Suprapubic skin (tissue), 4 donors: ENCODE results near the gene TOR1B. TPM values are rescaled to one million over a fixed set of nuclear protein-coding genes. Genes with fewer than 3 reads are reported as not detected.

Experiments used
- DNase-seq, 2 donors: peaks; one replicate each; pipeline ENCODE4 v3.0.0-alpha.2; 2019; ENCODE audit warnings: low spot score in 2 of 2
- H3K27ac ChIP-seq: fragments of 200-600 bp; sonication (generic); one replicate; pipeline ENCODE4 v1.5.1; 2019
- H3K27me3 ChIP-seq: fragments of 200-600 bp; sonication (generic); one replicate; pipeline ENCODE4 v1.5.1; 2019
- H3K36me3 ChIP-seq: fragments of 200-600 bp; sonication (generic); one replicate; pipeline ENCODE4 v1.5.1; 2019
- H3K4me1 ChIP-seq: fragments of 200-600 bp; sonication (generic); one replicate; pipeline ENCODE4 v1.5.1; 2019
- H3K4me3 ChIP-seq: fragments of 200-600 bp; sonication (generic); one replicate; pipeline ENCODE4 v1.5.1; 2019; ENCODE audit warnings: mild to moderate bottlenecking
- H3K9me3 ChIP-seq: fragments of 200-600 bp; sonication (generic); one replicate; pipeline ENCODE4 v1.5.1; 2019
- CTCF ChIP-seq, 2 donors: fragments of 200-600 bp in 1 of 2; fragments of 450-650 bp in 1 of 2; sonication (generic) in 1 of 2; IDR thresholded peaks; one replicate each; pipeline ENCODE4 v1.5.1; 2016 to 2019; ENCODE audit warnings: antibody characterized with exemption in 2 of 2, mild to moderate bottlenecking in 1 of 2, moderate library complexity in 1 of 2
- EP300 ChIP-seq: sonication (generic); formaldehyde crosslinking; IDR thresholded peaks from one replicate; pipeline ENCODE4 v1.6.1; 2017; ENCODE audit warnings: antibody characterized with exemption
- POLR2A ChIP-seq, 2 donors: fragments of 450-650 bp; IDR thresholded peaks; one replicate each; pipeline ENCODE4 v1.6.1; 2017; ENCODE audit warnings: antibody characterized with exemption in 2 of 2, mild to moderate bottlenecking in 2 of 2, moderate library complexity in 2 of 2
- POLR2AphosphoS5 ChIP-seq, 3 donors: sonication (generic); formaldehyde crosslinking; IDR thresholded peaks; one replicate each; pipeline ENCODE4 v1.6.1; 2017; ENCODE audit warnings: antibody characterized with exemption in 3 of 3
- WGBS: methylation state at CpG from one replicate; pipeline ENCODE4 v1.1.5; 2018; 5-methylcytosine and 5-hydroxymethylcytosine counted together
- total RNA-seq, 4 donors: library from RNA; depleted of rRNA; stranded (reverse); fragments of >200 nt; gene quantifications; one replicate each; pipeline ENCODE4 v1.1.0, GENCODE V29; 2016

Gene TOR1B
- 10 to 100 TPM; 18.0 to 24.5 (median 20.8) TPM for total RNA-seq

- H3K4me1 ChIP-seq: peaks cover 16% of the 10 kb centered on the region
- peak within 1 kb of the TSS; percentile 98 for H3K4me3 ChIP-seq
- H3K27me3 ChIP-seq: no peaks in the 10 kb centered on the region
- peak; percentile 96 to 97 for DNase-seq
- no peak for TF ChIP-seq CTCF (IDR thresholded peaks at IDR 0.05)
- no peak for TF ChIP-seq EP300
- TF ChIP-seq POLR2A (IDR thresholded peaks at IDR 0.05): peak in 1 of 2 donors; percentile 45
- peak in 2 of 3 donors; percentile 40 to 77 for TF ChIP-seq POLR2AphosphoS5 (IDR thresholded peaks at IDR 0.05)
- no peaks in the 10 kb centered on the region for H3K9me3 ChIP-seq
- H3K27ac ChIP-seq: peak within 1 kb of the TSS; percentile 85
- peaks cover 8% of the 10 kb centered on the region for H3K36me3 ChIP-seq
- WGBS: 2% methylated on average over 17 of the region's 93 CpGs
Observed at GRCh38 chr9:129802833-129803675, at the start of gene TOR1B. Gene TOR1B (plus strand): TSS chr9:129803184. CDS start chr9:129803213, 29 bp downstream.

GRCh38 chr9:129755151-129755550 is 47.8 kb upstream of the TOR1B start:
- H3K36me3 ChIP-seq: no peaks in the 10 kb centered on the region
- H3K27ac ChIP-seq: no peak overlapping the region
- H3K9me3 ChIP-seq: no peaks in the 10 kb centered on the region
- TF ChIP-seq POLR2A (IDR thresholded peaks at IDR 0.05) (no peak), POLR2AphosphoS5 (IDR thresholded peaks at IDR 0.05) (no peak), CTCF (IDR thresholded peaks at IDR 0.05) (no peak), EP300 (no peak)
- no peak overlapping the region for H3K4me3 ChIP-seq
- no peaks in the 10 kb centered on the region for H3K27me3 ChIP-seq
- peaks cover 32% of the 10 kb centered on the region for H3K4me1 ChIP-seq
- WGBS: 79% methylated on average over 5 of the region's 5 CpGs
- no peak for DNase-seq

- H3K9me3 ChIP-seq: no peaks in the 10 kb centered on the region
- TF ChIP-seq POLR2AphosphoS5 (IDR thresholded peaks at IDR 0.05) (no peak), CTCF (IDR thresholded peaks at IDR 0.05) (no peak), EP300 (no peak), POLR2A (IDR thresholded peaks at IDR 0.05) (no peak)
- peaks cover 24% of the 10 kb centered on the region for H3K4me1 ChIP-seq
- no peaks in the 10 kb centered on the region for H3K36me3 ChIP-seq
- WGBS: 86% methylated on average over 6 of the region's 6 CpGs
- DNase-seq: no peak
- H3K4me3 ChIP-seq: no peak overlapping the region
- no peaks in the 10 kb centered on the region for H3K27me3 ChIP-seq
- no peak overlapping the region for H3K27ac ChIP-seq
Observed at GRCh38 chr9:129756191-129756590, 46.8 kb upstream of the TOR1B start.

- TF ChIP-seq CTCF (IDR thresholded peaks at IDR 0.05) (no peak), EP300 (no peak), POLR2A (IDR thresholded peaks at IDR 0.05) (no peak), POLR2AphosphoS5 (IDR thresholded peaks at IDR 0.05) (no peak)
- H3K4me3 ChIP-seq: no peak overlapping the region
- WGBS: 66% methylated on average over 9 of the region's 9 CpGs
- H3K27me3 ChIP-seq: no peaks in the 10 kb centered on the region
- H3K4me1 ChIP-seq: peaks cover 25% of the 10 kb centered on the region
- no peaks in the 10 kb centered on the region for H3K36me3 ChIP-seq
- no peaks in the 10 kb centered on the region for H3K9me3 ChIP-seq
- DNase-seq: no peak
- no peak overlapping the region for H3K27ac ChIP-seq
Observed at GRCh38 chr9:129757045-129757444, 45.9 kb upstream of the TOR1B start.

GRCh38 chr9:129759319-129759718 is 43.7 kb upstream of the TOR1B start:
- no peak for TF ChIP-seq EP300
- TF ChIP-seq POLR2AphosphoS5 (IDR thresholded peaks at IDR 0.05): no peak
- no peak for TF ChIP-seq POLR2A (IDR thresholded peaks at IDR 0.05)
- TF ChIP-seq CTCF (IDR thresholded peaks at IDR 0.05): no peak
- H3K27ac ChIP-seq: no peak overlapping the region
- peaks cover 23% of the 10 kb centered on the region for H3K4me1 ChIP-seq
- H3K27me3 ChIP-seq: no peaks in the 10 kb centered on the region
- no peak for DNase-seq
- WGBS: 69% methylated on average over 4 of the region's 4 CpGs
- H3K4me3 ChIP-seq: no peak overlapping the region
- H3K9me3 ChIP-seq: no peaks in the 10 kb centered on the region
- no peaks in the 10 kb centered on the region for H3K36me3 ChIP-seq
